H9 (cell line): ENCODE results near the gene TMEM125. TPM values are rescaled to one million over a fixed set of nuclear protein-coding genes. Genes with fewer than 3 reads are reported as not detected.

ENCODE experiments used
- DNase-seq: peaks from one replicate; pipeline ENCODE4 v3.0.0-alpha.2; 2017
- H2AFZ ChIP-seq: one replicate; pipeline ENCODE4 v1.6.1; 2013; ENCODE audit warnings: mild to moderate bottlenecking, low read length, control low read depth, moderate library complexity
- H2AK5ac ChIP-seq: 2 replicates; pipeline ENCODE4 v1.6.1; 2013; ENCODE audit warnings: low read length, control low read depth, mixed read lengths; ENCODE audit not compliant: insufficient read length
- H2BK120ac ChIP-seq: one replicate; pipeline ENCODE4 v1.6.1; 2013; ENCODE audit warnings: low read depth, mild to moderate bottlenecking, low read length, control low read depth, inconsistent platforms; ENCODE audit not compliant: poor library complexity, severe bottlenecking
- H2BK12ac ChIP-seq: 2 replicates; pipeline ENCODE4 v1.6.1; 2013; ENCODE audit warnings: low read length, control low read depth, mixed read lengths, low read depth; ENCODE audit not compliant: insufficient read length
- H2BK15ac ChIP-seq: 2 replicates; pipeline ENCODE4 v1.6.1; 2013; ENCODE audit warnings: low read depth, low read length, control low read depth
- H2BK20ac ChIP-seq: one replicate; pipeline ENCODE4 v1.6.1; 2013; ENCODE audit warnings: low read depth, mild to moderate bottlenecking, low read length, control low read depth, inconsistent platforms; ENCODE audit not compliant: poor library complexity, severe bottlenecking
- H2BK5ac ChIP-seq: 2 replicates; pipeline ENCODE4 v1.6.1; 2013; ENCODE audit warnings: low read length, control low read depth, mixed read lengths; ENCODE audit not compliant: insufficient read length
- H3K14ac ChIP-seq: 2 replicates; pipeline ENCODE4 v1.6.1; 2013; ENCODE audit warnings: low read length, control low read depth; ENCODE audit not compliant: insufficient read depth
- H3K18ac ChIP-seq: 2 replicates; pipeline ENCODE4 v1.6.1; 2013; ENCODE audit warnings: low read depth, mild to moderate bottlenecking, mixed read lengths, low read length, control low read depth; ENCODE audit not compliant: insufficient read length
- H3K23ac ChIP-seq: 2 replicates; pipeline ENCODE4 v1.6.1; 2013; ENCODE audit warnings: low read length, control low read depth, mixed read lengths, low read depth; ENCODE audit not compliant: insufficient read length
- H3K23me2 ChIP-seq: 2 replicates; pipeline ENCODE4 v1.6.1; 2013; ENCODE audit warnings: low read depth, mild to moderate bottlenecking, mixed read lengths, low read length, control low read depth; ENCODE audit not compliant: insufficient read length, poor library complexity, severe bottlenecking
- H3K27ac ChIP-seq: 2 replicates; pipeline ENCODE4 v1.5.1; 2013; ENCODE audit warnings: low read length, control low read depth, mixed read lengths, low read depth; ENCODE audit not compliant: insufficient read length
- H3K27me3 ChIP-seq: 2 replicates; pipeline ENCODE4 v1.6.1; 2013; ENCODE audit warnings: low read length, control low read depth, inconsistent platforms; ENCODE audit not compliant: insufficient read depth
- H3K4ac ChIP-seq: 2 replicates; pipeline ENCODE4 v1.6.1; 2013; ENCODE audit warnings: low read depth, mild to moderate bottlenecking, control low read depth, inconsistent platforms, low read length, moderate library complexity
- H3K4me1 ChIP-seq: 2 replicates; pipeline ENCODE4 v1.6.1; 2013; ENCODE audit warnings: low read length, control low read depth, inconsistent platforms; ENCODE audit not compliant: insufficient read depth
- H3K4me2 ChIP-seq: 2 replicates; pipeline ENCODE4 v1.6.1; 2013; ENCODE audit warnings: low read length, control low read depth, mixed read lengths; ENCODE audit not compliant: insufficient read length, insufficient read depth
- H3K56ac ChIP-seq: 2 replicates; pipeline ENCODE4 v1.6.1; 2013; ENCODE audit warnings: low read depth, mild to moderate bottlenecking, mixed read lengths, low read length, control low read depth; ENCODE audit not compliant: insufficient read length
- H3K79me1 ChIP-seq: 2 replicates; pipeline ENCODE4 v1.6.1; 2013; ENCODE audit warnings: low read depth, mild to moderate bottlenecking, moderate library complexity, low read length, control low read depth, inconsistent platforms; ENCODE audit not compliant: insufficient read depth, poor library complexity, severe bottlenecking
- H3K79me2 ChIP-seq: 2 replicates; pipeline ENCODE4 v1.6.1; 2013; ENCODE audit warnings: low read length, control low read depth, inconsistent platforms; ENCODE audit not compliant: insufficient read depth
- H3K9ac ChIP-seq: 2 replicates; pipeline ENCODE4 v1.6.1; 2013; ENCODE audit warnings: low read length, control low read depth, mixed read lengths; ENCODE audit not compliant: insufficient read length; ENCODE audit errors: extremely low read depth
- H3K9me3 ChIP-seq: one replicate; pipeline ENCODE4 v1.6.1; 2013; ENCODE audit warnings: low read depth, low read length, inconsistent platforms; ENCODE audit not compliant: control insufficient read depth
- H3T11ph ChIP-seq: one replicate; pipeline ENCODE4 v1.6.1; 2013; ENCODE audit warnings: mild to moderate bottlenecking, low read length, control low read depth, inconsistent platforms
- H4K20me1 ChIP-seq: one replicate; pipeline ENCODE4 v1.6.1; 2013; ENCODE audit not compliant: control insufficient read depth, insufficient read length, insufficient read depth
- H4K5ac ChIP-seq: 2 replicates; pipeline ENCODE4 v1.6.1; 2013; ENCODE audit warnings: low read depth, mild to moderate bottlenecking, mixed read lengths, low read length, control low read depth; ENCODE audit not compliant: insufficient read length
- H4K8ac ChIP-seq: replicated peaks from 2 replicates; pipeline ENCODE4 v1.6.1; 2013; ENCODE audit warnings: low read length, control low read depth, mixed read lengths, low read depth; ENCODE audit not compliant: insufficient read length
- H4K91ac ChIP-seq: 2 replicates; pipeline ENCODE4 v1.6.1; 2013; ENCODE audit warnings: low read depth, mild to moderate bottlenecking, moderate library complexity, mixed read lengths, low read length, control low read depth; ENCODE audit not compliant: insufficient read length
- H3K27ac Mint-ChIP-seq, 3 experiments: 2 replicates in 2 of 3; 3 replicates in 1 of 3; pipeline ENCODE4 v1.8.0; 2020 to 2021; ENCODE audit warnings: mixed read lengths in 3 of 3, mild to moderate bottlenecking in 1 of 3, moderate library complexity in 1 of 3
- H3K27me3 Mint-ChIP-seq: 2 replicates; pipeline ENCODE4 v1.8.0; 2021; ENCODE audit warnings: low read depth, mild to moderate bottlenecking, moderate library complexity, mixed read lengths
- H3K36me3 Mint-ChIP-seq, 3 experiments: 2 replicates in 2 of 3; 3 replicates in 1 of 3; pipeline ENCODE4 v1.8.0; 2020 to 2021; ENCODE audit warnings: low read depth in 3 of 3, mixed read lengths in 3 of 3; ENCODE audit not compliant: insufficient read depth in 1 of 3
- H3K4me1 Mint-ChIP-seq, 2 experiments: 2 replicates each; pipeline ENCODE4 v1.8.0; 2020; ENCODE audit warnings: mixed read lengths in 2 of 2
- H3K4me3 Mint-ChIP-seq, 2 experiments: 2 replicates in 1 of 2; 3 replicates in 1 of 2; pipeline ENCODE4 v1.8.0; 2020 to 2021; ENCODE audit warnings: mild to moderate bottlenecking in 2 of 2, mixed read lengths in 2 of 2, moderate library complexity in 1 of 2
- H3K9me3 Mint-ChIP-seq, 2 experiments: 2 replicates in 1 of 2; 3 replicates in 1 of 2; pipeline ENCODE4 v1.8.0; 2020; ENCODE audit warnings: mild to moderate bottlenecking in 2 of 2, mixed read lengths in 2 of 2, moderate library complexity in 1 of 2
- WGBS: extraction: QIAGEN DNeasy Blood & Tissue Kit; methylation state at CpG from one replicate; pipeline ENCODE4 v1.1.7; 2013; ENCODE audit warnings: missing lambda C conversion rate, low lambda C conversion rate, mixed read lengths; ENCODE audit not compliant: insufficient read length; ENCODE audit errors: extremely low coverage; 5-methylcytosine and 5-hydroxymethylcytosine counted together
- total RNA-seq: library from RNA; stranded (reverse); gene quantifications from 2 replicates; pipeline ENCODE4 v1.2.1, GENCODE V29; 2021
- TF ChIP-seq, protein P1 (sequence below): fragments of 200-600 bp; sonication (generic); conservative IDR thresholded peaks from 3 replicates; pipeline ENCODE4 v1.8.0; 2021; ENCODE audit warnings: antibody characterized with exemption, mild to moderate bottlenecking

The TMEM125 gene
- total RNA-seq, 1 experiment from 2014 or later, result 19.6 TPM

DNA sequence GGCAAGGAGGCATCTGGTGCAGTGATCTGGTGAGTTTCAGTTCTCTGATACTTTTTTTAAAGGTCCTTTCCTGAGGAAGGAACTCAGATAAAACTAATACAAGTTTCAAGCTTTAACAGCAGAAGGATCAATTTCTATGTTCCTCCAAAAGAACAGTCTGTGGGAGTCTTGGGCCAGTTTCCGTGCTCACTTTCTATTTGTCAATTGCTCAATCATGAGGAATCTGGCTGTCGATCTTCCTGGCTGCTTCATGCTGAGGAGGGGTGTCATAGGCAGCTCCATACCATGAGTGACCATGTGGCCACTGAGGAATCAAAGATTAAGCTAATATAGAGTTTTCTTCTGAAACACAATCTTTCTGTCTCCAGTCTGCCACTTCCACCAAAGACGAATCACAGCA lies 11.4 kb upstream of the TMEM125 start:
- Histone ChIP-seq H2BK120ac (no peak overlapping the region), H4K5ac (no peak overlapping the region), H3K4me2 (no peak overlapping the region), H3K23ac (no peak overlapping the region), H3K9me3 (peaks cover 26% of the 10 kb centered on the region), H4K91ac (no peak overlapping the region), H3K79me1 (no peaks in the 10 kb centered on the region), H3T11ph (no peak overlapping the region), H2BK5ac (no peak overlapping the region), H3K27me3 (no peaks in the 10 kb centered on the region), H2BK12ac (no peak overlapping the region), H4K8ac (no peak overlapping the region), H2BK20ac (no peak overlapping the region), H3K4me1 (no peaks in the 10 kb centered on the region), H3K18ac (no peak overlapping the region), H3K23me2 (no peaks in the 10 kb centered on the region), H2BK15ac (no peak overlapping the region), H3K14ac (no peak overlapping the region), H3K79me2 (no peaks in the 10 kb centered on the region; the same call in 1 of the 2 replicates), H3K4ac (no peak overlapping the region), H4K20me1 (no peaks in the 10 kb centered on the region), H3K27ac (no peak overlapping the region), H2AK5ac (no peak overlapping the region), H3K56ac (no peak overlapping the region), H3K9ac (no peak overlapping the region), H2AFZ (no peak overlapping the region)
- Mint-ChIP-seq H3K27me3 (peaks cover 23% of the 10 kb centered on the region), H3K36me3 (peaks cover 17 to 38% (median 36%) of the 10 kb centered on the region in 3 experiments), H3K4me3 (no peak overlapping the region), H3K9me3 (peaks cover 57 to 59% of the 10 kb centered on the region in 2 experiments), H3K27ac (no peak overlapping the region), H3K4me1 (no peaks in the 10 kb centered on the region)
- no peak for DNase-seq
- WGBS, result no CpG with 5 or more reads among the region's 3 CpGs
- TF ChIP-seq, protein P1, sequence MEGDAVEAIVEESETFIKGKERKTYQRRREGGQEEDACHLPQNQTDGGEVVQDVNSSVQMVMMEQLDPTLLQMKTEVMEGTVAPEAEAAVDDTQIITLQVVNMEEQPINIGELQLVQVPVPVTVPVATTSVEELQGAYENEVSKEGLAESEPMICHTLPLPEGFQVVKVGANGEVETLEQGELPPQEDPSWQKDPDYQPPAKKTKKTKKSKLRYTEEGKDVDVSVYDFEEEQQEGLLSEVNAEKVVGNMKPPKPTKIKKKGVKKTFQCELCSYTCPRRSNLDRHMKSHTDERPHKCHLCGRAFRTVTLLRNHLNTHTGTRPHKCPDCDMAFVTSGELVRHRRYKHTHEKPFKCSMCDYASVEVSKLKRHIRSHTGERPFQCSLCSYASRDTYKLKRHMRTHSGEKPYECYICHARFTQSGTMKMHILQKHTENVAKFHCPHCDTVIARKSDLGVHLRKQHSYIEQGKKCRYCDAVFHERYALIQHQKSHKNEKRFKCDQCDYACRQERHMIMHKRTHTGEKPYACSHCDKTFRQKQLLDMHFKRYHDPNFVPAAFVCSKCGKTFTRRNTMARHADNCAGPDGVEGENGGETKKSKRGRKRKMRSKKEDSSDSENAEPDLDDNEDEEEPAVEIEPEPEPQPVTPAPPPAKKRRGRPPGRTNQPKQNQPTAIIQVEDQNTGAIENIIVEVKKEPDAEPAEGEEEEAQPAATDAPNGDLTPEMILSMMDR, result no peak
